ENCODE measurements around the gene CCDC170.

- TF ChIP-seq HDAC2 (IDR thresholded peaks at IDR 0.05; ENCODE audit: borderline replicate concordance in 1 of 2, low read depth in 2 of 2, low read length in 2 of 2) (no peak), CTCF (IDR thresholded peaks at IDR 0.05; ENCODE audit: control extremely low read depth in 1 of 3, insufficient read depth in 1 of 3, low read depth in 1 of 3, low read length in 3 of 3) (no peak), POU5F1 (IDR thresholded peaks at IDR 0.05; ENCODE audit: low read depth, low read length) (no peak), EZH2 (IDR thresholded peaks at IDR 0.05; ENCODE audit: low read depth, low read length, severe bottlenecking) (no peak), JUN (IDR thresholded peaks at IDR 0.05; ENCODE audit: low read depth, low read length) (no peak), POLR2A (IDR thresholded peaks at IDR 0.05; ENCODE audit: control extremely low read depth in 1 of 2, low read depth in 2 of 2, low read length in 2 of 2) (no peak), ATF2 (IDR thresholded peaks at IDR 0.05; ENCODE audit: low read length) (no peak), SIN3A (conservative IDR thresholded peaks at IDR 0.05 in 1 of 2, IDR thresholded peaks at IDR 0.05 in 1 of 2; ENCODE audit: low read depth in 1 of 2, low read length in 2 of 2) (no peak), SUZ12 (IDR thresholded peaks at IDR 0.05; ENCODE audit: low read length) (no peak), POLR2AphosphoS5 (IDR thresholded peaks at IDR 0.05; ENCODE audit: low read depth, low read length) (no peak), USF2 (IDR thresholded peaks at IDR 0.05; ENCODE audit: low read length) (no peak), TCF12 (IDR thresholded peaks at IDR 0.05; ENCODE audit: low read depth, low read length) (no peak)
- TF ChIP-seq, protein P1, sequence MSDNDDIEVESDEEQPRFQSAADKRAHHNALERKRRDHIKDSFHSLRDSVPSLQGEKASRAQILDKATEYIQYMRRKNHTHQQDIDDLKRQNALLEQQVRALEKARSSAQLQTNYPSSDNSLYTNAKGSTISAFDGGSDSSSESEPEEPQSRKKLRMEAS (IDR thresholded peaks at IDR 0.05): no peak
- TF ChIP-seq, protein P2, sequence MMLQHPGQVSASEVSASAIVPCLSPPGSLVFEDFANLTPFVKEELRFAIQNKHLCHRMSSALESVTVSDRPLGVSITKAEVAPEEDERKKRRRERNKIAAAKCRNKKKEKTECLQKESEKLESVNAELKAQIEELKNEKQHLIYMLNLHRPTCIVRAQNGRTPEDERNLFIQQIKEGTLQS (IDR thresholded peaks at IDR 0.05; ENCODE audit: insufficient read depth, low read depth, low read length): no peak
Measured at GRCh38 chr6:151632415-151632987, 138.7 kb downstream of the CCDC170 start.
